ENCODE results near the gene SLC5A10. TPM values are rescaled to one million over a fixed set of nuclear protein-coding genes. Genes with fewer than 3 reads are reported as not detected.

Gene SLC5A10
- total RNA-seq, 4 donors from 2014 or later, result not detected

DNA sequence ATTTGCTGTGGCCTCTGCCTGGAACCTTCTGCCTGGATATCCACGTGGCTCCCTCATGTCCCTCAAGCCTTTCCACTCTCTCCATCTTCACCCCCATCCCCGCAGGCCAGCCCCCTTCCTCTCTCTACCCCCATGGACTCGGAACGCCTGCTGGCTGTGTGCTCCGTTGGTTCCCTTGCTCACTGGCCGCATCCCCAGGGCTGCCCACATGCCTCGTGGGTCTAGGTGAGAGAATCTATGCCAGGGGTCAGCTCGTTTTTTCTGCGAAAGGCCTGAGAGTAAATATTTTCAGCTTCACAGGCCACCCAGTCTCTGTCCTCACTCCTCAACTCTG lies 12.0 kb downstream of the SLC5A10 start:
- TF ChIP-seq, protein P1, sequence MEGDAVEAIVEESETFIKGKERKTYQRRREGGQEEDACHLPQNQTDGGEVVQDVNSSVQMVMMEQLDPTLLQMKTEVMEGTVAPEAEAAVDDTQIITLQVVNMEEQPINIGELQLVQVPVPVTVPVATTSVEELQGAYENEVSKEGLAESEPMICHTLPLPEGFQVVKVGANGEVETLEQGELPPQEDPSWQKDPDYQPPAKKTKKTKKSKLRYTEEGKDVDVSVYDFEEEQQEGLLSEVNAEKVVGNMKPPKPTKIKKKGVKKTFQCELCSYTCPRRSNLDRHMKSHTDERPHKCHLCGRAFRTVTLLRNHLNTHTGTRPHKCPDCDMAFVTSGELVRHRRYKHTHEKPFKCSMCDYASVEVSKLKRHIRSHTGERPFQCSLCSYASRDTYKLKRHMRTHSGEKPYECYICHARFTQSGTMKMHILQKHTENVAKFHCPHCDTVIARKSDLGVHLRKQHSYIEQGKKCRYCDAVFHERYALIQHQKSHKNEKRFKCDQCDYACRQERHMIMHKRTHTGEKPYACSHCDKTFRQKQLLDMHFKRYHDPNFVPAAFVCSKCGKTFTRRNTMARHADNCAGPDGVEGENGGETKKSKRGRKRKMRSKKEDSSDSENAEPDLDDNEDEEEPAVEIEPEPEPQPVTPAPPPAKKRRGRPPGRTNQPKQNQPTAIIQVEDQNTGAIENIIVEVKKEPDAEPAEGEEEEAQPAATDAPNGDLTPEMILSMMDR (IDR thresholded peaks at IDR 0.05), result no peak
- no peak for TF ChIP-seq POLR2A (IDR thresholded peaks at IDR 0.05)
- peaks cover 0 to 3% (median under 1%) of the 10 kb centered on the region in 4 donors for H3K4me1 ChIP-seq

DNA sequence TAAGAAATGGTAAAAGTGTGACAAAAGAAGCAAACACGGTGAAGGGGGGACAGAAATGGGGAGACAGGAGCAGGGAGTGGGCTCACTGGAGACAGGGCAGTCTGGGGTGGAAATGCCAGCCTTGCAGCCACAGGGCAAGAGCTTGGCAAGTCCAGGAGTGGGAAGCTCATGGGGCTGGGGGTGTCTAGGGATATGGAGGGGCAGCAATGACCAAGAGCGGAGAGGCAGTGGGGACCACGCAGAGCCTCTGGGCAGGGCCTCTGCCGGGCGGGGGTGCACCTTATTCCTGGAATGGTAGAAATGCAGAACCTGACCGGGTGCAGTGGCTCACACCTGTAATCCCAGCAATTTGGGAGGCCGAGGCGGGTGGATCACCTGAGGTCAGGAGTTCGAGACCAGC lies 12.6 kb downstream of the SLC5A10 start:
- peaks cover 0 to 7% (median 3%) of the 10 kb centered on the region in 4 donors for H3K4me1 ChIP-seq
- H3K27me3 ChIP-seq, result no peaks in the 10 kb centered on the region
- no peaks in the 10 kb centered on the region for H3K9me3 ChIP-seq
- H3K27ac ChIP-seq, result no peak overlapping the region
- TF ChIP-seq, protein P1 (IDR thresholded peaks at IDR 0.05), result no peak
- no peak for TF ChIP-seq POLR2A (IDR thresholded peaks at IDR 0.05)
- H3K4me3 ChIP-seq, result no peak overlapping the region
- DNase-seq, result no peak
- H3K36me3 ChIP-seq, result no peaks in the 10 kb centered on the region

More for the DNA sequence above, 12.0 kb downstream of the SLC5A10 start:
- Histone ChIP-seq H3K27me3 (no peaks in the 10 kb centered on the region), H3K36me3 (no peaks in the 10 kb centered on the region), H3K4me3 (no peak overlapping the region), H3K27ac (no peak overlapping the region), H3K9me3 (no peaks in the 10 kb centered on the region)
- DNase-seq, result peak in 1 of 3 donors; percentile 39

DNA sequence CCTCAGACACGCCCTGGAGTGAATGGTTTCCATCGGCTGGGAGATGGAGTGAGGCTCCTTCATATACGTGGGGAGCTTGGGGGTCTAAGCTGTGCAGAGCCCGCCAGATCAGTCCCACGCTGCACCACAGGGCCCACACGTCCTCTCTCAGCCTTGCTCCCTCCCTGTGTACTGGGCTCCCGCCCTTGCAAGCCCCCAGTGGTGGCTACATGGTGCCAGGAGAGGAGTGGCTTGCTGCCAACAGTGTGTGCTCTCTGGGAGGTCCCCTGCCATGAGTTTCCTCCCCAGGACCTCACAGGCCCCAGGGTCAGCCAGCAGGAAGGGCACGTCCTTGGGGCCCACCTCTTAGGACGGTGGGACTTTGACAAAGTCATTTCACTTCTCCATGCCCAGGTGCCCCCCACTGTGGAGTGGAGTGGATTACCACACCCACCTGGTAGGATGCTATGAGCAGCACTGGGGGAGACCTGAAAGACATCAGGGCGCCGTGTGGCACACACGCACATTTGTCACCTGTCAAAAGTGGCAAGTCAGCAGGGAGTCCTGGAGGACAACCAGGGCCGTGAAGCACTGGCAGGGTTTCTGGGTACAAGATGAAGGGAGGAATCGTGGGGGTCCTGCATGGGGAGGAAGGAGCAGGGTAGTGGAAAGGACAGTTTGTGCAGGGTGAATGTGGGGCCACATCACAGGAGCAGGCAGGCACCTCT lies 13.7 kb downstream of the SLC5A10 start:
- DNase-seq, result no peak
- H3K4me3 ChIP-seq, result no peak overlapping the region
- no peak overlapping the region for H3K27ac ChIP-seq
- H3K27me3 ChIP-seq, result no peaks in the 10 kb centered on the region
- no peak for TF ChIP-seq POLR2A (IDR thresholded peaks at IDR 0.05)
- TF ChIP-seq, protein P1 (IDR thresholded peaks at IDR 0.05), result no peak
- H3K36me3 ChIP-seq, result no peaks in the 10 kb centered on the region
- peaks cover 0 to 17% (median 3%) of the 10 kb centered on the region in 4 donors for H3K4me1 ChIP-seq
- no peaks in the 10 kb centered on the region for H3K9me3 ChIP-seq

DNA sequence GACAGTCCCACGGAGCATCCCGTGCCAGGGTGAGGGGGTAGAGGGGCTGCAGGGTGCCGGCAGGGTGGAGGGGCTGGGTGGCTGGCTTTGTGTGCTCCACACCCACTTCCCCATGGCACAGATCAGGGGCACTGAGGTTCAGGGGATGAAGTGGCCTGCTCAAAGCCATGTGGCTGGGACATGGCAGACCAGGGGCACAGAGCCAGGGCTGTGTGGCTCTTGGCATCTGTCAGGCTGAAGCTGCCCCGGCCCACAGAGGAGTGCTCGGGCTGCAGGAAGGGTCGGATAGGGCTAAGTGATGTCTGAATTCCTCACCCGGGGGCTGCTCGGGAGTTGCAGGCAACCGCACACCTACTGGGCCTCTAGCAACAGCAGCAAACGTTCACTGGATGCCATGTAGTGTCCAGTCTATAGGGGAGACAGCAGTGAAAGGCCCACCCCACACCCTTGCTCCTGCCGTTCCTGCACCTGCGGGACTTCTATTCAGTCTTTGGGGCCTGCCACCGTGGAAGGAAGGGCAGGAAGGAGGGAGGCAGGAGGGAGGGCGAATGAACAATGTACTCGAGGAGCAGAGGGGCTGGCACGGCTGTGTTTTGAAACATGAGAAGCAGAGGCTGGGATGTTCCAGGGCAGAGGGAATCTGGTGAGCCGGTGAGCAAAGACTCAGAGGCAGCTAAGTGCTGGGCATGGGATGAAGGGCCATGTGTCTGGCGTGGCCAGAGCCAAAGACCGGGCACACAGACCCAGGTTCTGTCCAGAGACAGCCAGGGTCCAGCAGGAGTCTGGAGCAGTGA lies 15.1 kb downstream of the SLC5A10 start:
- Histone ChIP-seq H3K27me3 (no peaks in the 10 kb centered on the region), H3K9me3 (no peaks in the 10 kb centered on the region), H3K36me3 (peaks cover 0 to 9% (median 0%) of the 10 kb centered on the region in 3 donors), H3K4me3 (no peak overlapping the region), H3K27ac (no peak overlapping the region), H3K4me1 (peaks cover 0 to 17% (median 3%) of the 10 kb centered on the region in 4 donors)
- TF ChIP-seq, protein P1 (IDR thresholded peaks at IDR 0.05), result no peak
- TF ChIP-seq POLR2A (IDR thresholded peaks at IDR 0.05), result no peak
- no peak for DNase-seq

DNA sequence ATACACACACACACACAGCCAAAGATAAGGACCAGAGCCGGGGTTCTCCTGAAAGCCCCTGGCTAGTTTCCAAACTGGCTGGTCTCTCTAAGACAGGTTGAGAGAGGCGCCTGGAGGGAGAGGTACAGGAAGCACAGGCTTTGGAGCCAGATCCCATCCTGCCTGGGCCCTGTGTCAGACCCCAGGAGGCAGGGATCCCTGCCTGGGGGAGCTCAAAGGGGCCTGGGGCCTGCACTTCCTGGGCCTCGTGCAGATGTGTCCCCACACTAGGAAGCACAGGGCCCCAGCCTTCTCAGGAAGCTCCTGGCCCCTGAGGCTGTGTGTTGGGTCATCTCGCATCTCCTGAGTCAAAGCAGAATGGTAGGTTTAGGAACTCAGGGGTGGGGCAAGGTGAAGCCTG lies 16.0 kb downstream of the SLC5A10 start:
- Histone ChIP-seq H3K9me3 (no peaks in the 10 kb centered on the region), H3K36me3 (peaks cover 0 to 12% (median 0%) of the 10 kb centered on the region in 3 donors), H3K4me1 (peaks cover 0 to 17% (median 3%) of the 10 kb centered on the region in 4 donors), H3K27me3 (no peaks in the 10 kb centered on the region), H3K27ac (no peak overlapping the region), H3K4me3 (no peak overlapping the region)
- TF ChIP-seq, protein P1 (IDR thresholded peaks at IDR 0.05), result no peak
- no peak for TF ChIP-seq POLR2A (IDR thresholded peaks at IDR 0.05)
- no peak for DNase-seq

Data from Peyer's patch (tissue), 4 donors.